K562 (cell line): Measurements from ENCODE around the gene POLRMT. TPM values are rescaled to one million over a fixed set of nuclear protein-coding genes. Genes with fewer than 3 reads are reported as not detected.

Experiments
- ATF6 ChIP-seq: sonication (generic); formaldehyde crosslinking; IDR thresholded peaks from 2 replicates; pipeline ENCODE4 v1.4.0; 2020; ENCODE audit warnings: mild to moderate bottlenecking, missing genetic modification reagents
- BHLHE40 ChIP-seq: IDR thresholded peaks from 2 replicates; pipeline ENCODE4 v1.6.1; 2011; ENCODE audit warnings: low read length, improper control_type of control experiment
- CHAMP1 ChIP-seq: fragments of 450-650 bp; IDR thresholded peaks from 2 replicates; pipeline ENCODE4 v1.6.1; 2016; ENCODE audit warnings: mild to moderate bottlenecking
- CHD2 ChIP-seq: IDR thresholded peaks from 2 replicates; pipeline ENCODE4 v1.6.1; 2011; ENCODE audit warnings: low read depth, low read length
- GTF2F1 ChIP-seq: IDR thresholded peaks from 2 replicates; pipeline ENCODE4 v1.6.1; 2011; ENCODE audit warnings: low read depth, low read length, improper control_type of control experiment
- KDM4B ChIP-seq, 2 experiments: fragments of 450-650 bp in 1 of 2; sonication (generic) in 1 of 2; IDR thresholded peaks; 2 replicates each; pipeline ENCODE4 v1.6.1; 2016 to 2017; ENCODE audit warnings: borderline replicate concordance in 2 of 2, antibody characterized with exemption in 1 of 2, low read depth in 1 of 2, mild to moderate bottlenecking in 1 of 2
- MITF ChIP-seq: IDR thresholded peaks from 2 replicates; pipeline ENCODE4 v1.6.1; 2014; ENCODE audit warnings: antibody characterized with exemption
- NCOA6 ChIP-seq: fragments of 450-650 bp; IDR thresholded peaks from 2 replicates; pipeline ENCODE4 v1.6.1; 2017; ENCODE audit warnings: mild to moderate bottlenecking
- RFX1 ChIP-seq: fragments of 450-650 bp; IDR thresholded peaks from 2 replicates; pipeline ENCODE4 v1.6.1; 2016; ENCODE audit warnings: mild to moderate bottlenecking, moderate library complexity
- RHOXF2B ChIP-seq: fragments of 250-450 bp; sonication (Bioruptor Pico); conservative IDR thresholded peaks from 2 replicates; pipeline ENCODE4 v1.5.1; 2021
- ZBTB40 ChIP-seq, 2 experiments: fragments of 450-650 bp in 1 of 2; sonication (generic) in 1 of 2; formaldehyde crosslinking in 1 of 2; IDR thresholded peaks; 2 replicates each; pipeline versions ENCODE4 v1.7.1 to v1.9.0; 2016 to 2022; ENCODE audit warnings: inconsistent platforms in 1 of 2, mild to moderate bottlenecking in 1 of 2, missing genetic modification reagents in 1 of 2
- ZNF695 ChIP-seq: fragments of 450-650 bp; formaldehyde crosslinking; IDR thresholded peaks from 2 replicates; pipeline ENCODE4 v1.4.0; 2020; ENCODE audit warnings: mild to moderate bottlenecking, moderate library complexity
- ZNF764 ChIP-seq: fragments of 250-450 bp; sonication (Bioruptor Pico); IDR thresholded peaks from 2 replicates; pipeline ENCODE4 v1.4.0; 2020; ENCODE audit warnings: low read depth, mild to moderate bottlenecking, moderate library complexity
- polyA plus RNA-seq, 8 experiments: library from polyadenylated mRNA; depleted of rRNA in 4 of 8; stranded (reverse) in 5 of 8; unstranded in 3 of 8; fragments of >200 nt; fragmentation: Nextera tagmentation in 2 of 8; fragmentation: Illumina TruSeq in 1 of 8; extraction: Ambion mirVana in 2 of 8; extraction: Trizol in 1 of 8; gene quantifications; 2 replicates each; pipeline versions ENCODE4 v1.2.1 to v1.2.3, GENCODE V29; 2011 to 2014; ENCODE audit warnings: inconsistent platforms in 1 of 8, missing spikeins in 1 of 8
- total RNA-seq, 7 experiments: library from RNA; depleted of rRNA in 6 of 7; stranded (reverse); fragments of >200 nt in 6 of 7; fragmentation: Illumina TruSeq in 2 of 7; extraction: Trizol in 2 of 7; gene quantifications; 2 replicates each; pipeline versions ENCODE4 v1.2.1 to v1.2.3, GENCODE V29; 2011 to 2021; ENCODE audit warnings: low replicate concordance in 1 of 7

The POLRMT gene
- total and polyA plus RNA-seq, 9 of the 15 experiments (the other 6 are each of a cell fraction or from before 2014, with no cell fraction given), result 30.3 to 144 (median 68.0) TPM

GRCh38 chr19:572140-572742 lies 61.1 kb downstream of the POLRMT start, which contains the start of gene BSG (continued):
- TF ChIP-seq ZNF764 (CRISPR knock-in tag) (no peak), ZBTB40 (IDR thresholded peaks at IDR 0.05) (no peak), ZBTB40 (CRISPR knock-in tag; IDR thresholded peaks at IDR 0.05) (no peak), CHAMP1 (no peak), KDM4B (IDR thresholded peaks at IDR 0.05; ENCODE audit: borderline replicate concordance in 2 of 2, low read depth in 1 of 2) (no peak), NCOA6 (no peak), CHD2 (peak; percentile 64), ATF6 (peak; percentile 74; the same call in 1 of the 2 replicates), RFX1 (peak; percentile 96), MITF (peak; percentile 85), BHLHE40 (peak; percentile 99), ZNF695 (CRISPR knock-in tag) (no peak), GTF2F1 (peak; percentile 60; the same call in 1 of the 2 replicates), RHOXF2B (no peak)
